H1 (cell line): Measurements from ENCODE around the gene RNASE7. TPM values are rescaled to one million over a fixed set of nuclear protein-coding genes. Genes with fewer than 3 reads are reported as not detected.

ENCODE experiments used
- CTCF ChIA-PET: fragments of 300-600 bp; sonication (Branson Sonifier 250); formaldehyde crosslinking; loops from one replicate; lab custom pipeline; 2021; ENCODE audit not compliant: partially characterized antibody; lab: Charles Lee
- POLR2A ChIA-PET: fragments of 300-600 bp; sonication (Branson Sonifier 250); formaldehyde crosslinking; loops from one replicate; lab custom pipeline; 2021; ENCODE audit warnings: inconsistent platforms; ENCODE audit not compliant: partially characterized antibody; lab: Charles Lee
- DNase-seq, 2 experiments: peaks; one replicate each; pipeline versions ENCODE4 v3.0.0 to v3.0.0-alpha.2; 2010 to 2022; ENCODE audit warnings: low spot score in 2 of 2, low read depth in 1 of 2, mixed read lengths in 1 of 2
- FAIRE-seq: peaks from 2 replicates; lab custom pipeline; 2011; peaks lifted over from hg19 to GRCh38; lab: Jason Lieb, UNC
- H2AFZ ChIP-seq: 2 replicates; pipeline ENCODE4 v1.8.1; 2012; ENCODE audit warnings: low read length, inconsistent platforms
- H2AK5ac ChIP-seq: 2 replicates; pipeline ENCODE4 v1.6.1; 2013; ENCODE audit warnings: low read depth, low read length
- H2BK120ac ChIP-seq: replicated peaks from 2 replicates; pipeline ENCODE3; 2013; ENCODE audit warnings: low read depth, low read length, inconsistent platforms
- H2BK12ac ChIP-seq: 2 replicates; pipeline ENCODE4 v1.6.1; 2013; ENCODE audit warnings: low read depth, low read length
- H2BK15ac ChIP-seq: 2 replicates; pipeline ENCODE4 v1.6.1; 2013; ENCODE audit warnings: low read length
- H2BK20ac ChIP-seq: 2 replicates; pipeline ENCODE4 v1.6.1; 2013; ENCODE audit warnings: low read length
- H2BK5ac ChIP-seq: 2 replicates; pipeline ENCODE4 v1.6.1; 2013; ENCODE audit warnings: low read depth, low read length
- H3K14ac ChIP-seq: 2 replicates; pipeline ENCODE4 v1.6.1; 2013; ENCODE audit warnings: inconsistent platforms; ENCODE audit not compliant: insufficient read length
- H3K18ac ChIP-seq: 2 replicates; pipeline ENCODE4 v1.6.1; 2013; ENCODE audit warnings: low read length; ENCODE audit errors: extremely low read depth
- H3K23ac ChIP-seq: 2 replicates; pipeline ENCODE4 v1.6.1; 2013; ENCODE audit warnings: inconsistent platforms; ENCODE audit not compliant: insufficient read length
- H3K23me2 ChIP-seq: 2 replicates; pipeline ENCODE4 v1.6.1; 2013; ENCODE audit warnings: low read depth, low read length
- H3K27ac ChIP-seq: 2 replicates; pipeline ENCODE4 v1.6.1; 2011; ENCODE audit warnings: low read depth, low read length, inconsistent platforms
- H3K27me3 ChIP-seq, 4 experiments: replicated peaks in 1 of 4; 1 replicate in 1 of 4; 2 replicates in 3 of 4; pipeline versions ENCODE4 v1.6.1 to v1.8.1; 2011 to 2013; ENCODE audit warnings: low read length in 3 of 4, mild to moderate bottlenecking in 3 of 4, inconsistent platforms in 2 of 4, mixed read lengths in 2 of 4, moderate library complexity in 1 of 4; ENCODE audit not compliant: control insufficient read depth in 3 of 4, insufficient read depth in 3 of 4; ENCODE audit errors: extremely low read depth in 1 of 4
- H3K36me3 ChIP-seq, 4 experiments: 2 replicates each; pipeline versions ENCODE4 v1.6.1 to v1.8.1; 2011 to 2013; ENCODE audit warnings: mild to moderate bottlenecking in 4 of 4, low read length in 3 of 4, moderate library complexity in 2 of 4, control low read depth in 1 of 4, inconsistent platforms in 1 of 4; ENCODE audit not compliant: insufficient read depth in 4 of 4, control insufficient read depth in 2 of 4
- H3K4ac ChIP-seq: replicated peaks from 2 replicates; pipeline ENCODE3; 2013; ENCODE audit warnings: low read length, low read depth, mixed read lengths, inconsistent platforms; ENCODE audit not compliant: insufficient read length
- H3K4me1 ChIP-seq, 4 experiments: replicated peaks in 1 of 4; 1 replicate in 1 of 4; 2 replicates in 3 of 4; pipeline versions ENCODE4 v1.6.1 to v1.8.1; 2011 to 2013; ENCODE audit warnings: low read length in 3 of 4, inconsistent platforms in 2 of 4, mixed read lengths in 1 of 4; ENCODE audit not compliant: insufficient read depth in 4 of 4, control insufficient read depth in 3 of 4
- H3K4me2 ChIP-seq, 2 experiments: 2 replicates each; pipeline versions ENCODE4 v1.6.1 to v1.8.1; 2011 to 2013; ENCODE audit warnings: low read depth in 2 of 2, low read length in 2 of 2, control low read depth in 1 of 2, inconsistent platforms in 1 of 2, mild to moderate bottlenecking in 1 of 2; ENCODE audit not compliant: insufficient read depth in 1 of 2
- H3K4me3 ChIP-seq, 4 experiments: fragments of 200-600, 300-600 bp in 1 of 4; sonication (generic), shearing (Covaris generic), sonication (Bioruptor Twin) in 1 of 4; 2 replicates each; pipeline versions ENCODE4 v1.5.1 to v1.8.1; 2011 to 2016; ENCODE audit warnings: low read length in 4 of 4, low read depth in 3 of 4, control low read depth in 2 of 4, inconsistent platforms in 2 of 4, mild to moderate bottlenecking in 2 of 4, mixed read lengths in 1 of 4, moderate library complexity in 1 of 4; ENCODE audit not compliant: insufficient read depth in 2 of 4; ENCODE audit errors: extremely low read depth in 1 of 4
- H3K56ac ChIP-seq: replicated peaks from 2 replicates; pipeline ENCODE3; 2013; ENCODE audit warnings: low read depth, mild to moderate bottlenecking, mixed read lengths, low read length, inconsistent platforms; ENCODE audit not compliant: insufficient read length
- H3K79me1 ChIP-seq: 2 replicates; pipeline ENCODE4 v1.6.1; 2013; ENCODE audit warnings: low read depth, low read length, control low read depth
- H3K79me2 ChIP-seq, 2 experiments: 2 replicates each; pipeline versions ENCODE4 v1.6.1 to v1.8.1; 2012 to 2013; ENCODE audit warnings: low read length in 2 of 2, mild to moderate bottlenecking in 2 of 2, inconsistent platforms in 1 of 2; ENCODE audit not compliant: insufficient read depth in 2 of 2, control insufficient read depth in 1 of 2
- H3K9ac ChIP-seq, 4 experiments: replicated peaks in 1 of 4; 1 replicate in 1 of 4; 2 replicates in 3 of 4; pipeline versions ENCODE4 v1.6.1 to v1.8.1; 2011 to 2013; ENCODE audit warnings: low read depth in 3 of 4, low read length in 3 of 4, control low read depth in 2 of 4, mild to moderate bottlenecking in 2 of 4, moderate library complexity in 2 of 4, inconsistent platforms in 1 of 4; ENCODE audit errors: extremely low read depth in 1 of 4
- H3K9me3 ChIP-seq, 2 experiments: 2 replicates each; pipeline versions ENCODE4 v1.6.1 to v1.8.1; 2012 to 2013; ENCODE audit warnings: mild to moderate bottlenecking in 2 of 2, moderate library complexity in 2 of 2, control low read depth in 1 of 2, inconsistent platforms in 1 of 2, low read depth in 1 of 2, low read length in 1 of 2, mixed read lengths in 1 of 2; ENCODE audit not compliant: insufficient read depth in 2 of 2
- H4K20me1 ChIP-seq, 2 experiments: replicated peaks in 1 of 2; 2 replicates each; pipeline versions ENCODE3 to v1.8.1; 2011 to 2013; ENCODE audit warnings: inconsistent platforms in 2 of 2, low read length in 2 of 2, mild to moderate bottlenecking in 1 of 2; ENCODE audit not compliant: insufficient read depth in 2 of 2, control insufficient read depth in 1 of 2
- H4K5ac ChIP-seq: 2 replicates; pipeline ENCODE4 v1.6.1; 2013; ENCODE audit warnings: low read length, low read depth, mixed read lengths, inconsistent platforms; ENCODE audit not compliant: insufficient read length
- H4K8ac ChIP-seq: 2 replicates; pipeline ENCODE4 v1.8.0; 2013; ENCODE audit warnings: mild to moderate bottlenecking, moderate library complexity, low read length, inconsistent platforms; ENCODE audit not compliant: insufficient read depth; ENCODE audit errors: extremely low read depth
- H4K91ac ChIP-seq: replicated peaks from 2 replicates; pipeline ENCODE3; 2013; ENCODE audit warnings: low read length, mixed read lengths, inconsistent platforms; ENCODE audit not compliant: insufficient read length
- BRCA1 ChIP-seq: IDR thresholded peaks from 2 replicates; pipeline ENCODE4 v1.6.1; 2012; ENCODE audit warnings: low read depth, low read length, improper control_type of control experiment
- CEBPB ChIP-seq: IDR thresholded peaks from 2 replicates; pipeline ENCODE4 v1.6.1; 2012; ENCODE audit warnings: low read depth, low read length
- CREB1 ChIP-seq: IDR thresholded peaks from 2 replicates; pipeline ENCODE4 v1.6.1; 2012; ENCODE audit warnings: inconsistent platforms
- GABPA ChIP-seq: IDR thresholded peaks from 2 replicates; pipeline ENCODE4 v1.6.1; 2011; ENCODE audit warnings: mild to moderate bottlenecking, low read length, moderate library complexity, borderline replicate concordance; ENCODE audit not compliant: insufficient read depth
- JUND ChIP-seq: IDR thresholded peaks from 2 replicates; pipeline ENCODE4 v1.6.1; 2011; ENCODE audit warnings: mild to moderate bottlenecking, improper control_type of control experiment, low read length
- POLR2AphosphoS5 ChIP-seq: IDR thresholded peaks from 2 replicates; pipeline ENCODE4 v1.6.1; 2011; ENCODE audit warnings: low read depth, low read length
- SIN3A ChIP-seq, 2 experiments: IDR thresholded peaks in 1 of 2; conservative IDR thresholded peaks in 1 of 2; 2 replicates each; pipeline ENCODE4 v1.6.1; 2011 to 2012; ENCODE audit warnings: low read length in 2 of 2, improper control_type of control experiment in 1 of 2, low read depth in 1 of 2, mild to moderate bottlenecking in 1 of 2
- TBP ChIP-seq: IDR thresholded peaks from 2 replicates; pipeline ENCODE4 v1.6.1; 2011; ENCODE audit warnings: low read depth, low read length, improper control_type of control experiment
- TCF12 ChIP-seq: IDR thresholded peaks from 2 replicates; pipeline ENCODE4 v1.6.1; 2011; ENCODE audit warnings: low read depth, mild to moderate bottlenecking, low read length
- USF2 ChIP-seq: IDR thresholded peaks from 2 replicates; pipeline ENCODE4 v1.6.1; 2011; ENCODE audit warnings: low read length, improper control_type of control experiment
- WGBS, 2 experiments: shearing (Covaris generic) in 1 of 2; methylation state at CpG; one replicate each; pipeline versions ENCODE4 v1.1.6 to v1.1.7; 2013 to 2015; ENCODE audit warnings: low lambda C conversion rate in 2 of 2, mixed read lengths in 2 of 2, inconsistent platforms in 1 of 2, low coverage in 1 of 2, missing lambda C conversion rate in 1 of 2; ENCODE audit not compliant: insufficient replicate concordance in 2 of 2, insufficient coverage in 1 of 2, insufficient read length in 1 of 2; ENCODE audit errors: extremely low coverage in 1 of 2, missing lambda C conversion rate in 1 of 2; 5-methylcytosine and 5-hydroxymethylcytosine counted together
- polyA plus RNA-seq, 7 experiments: library from polyadenylated mRNA; depleted of rRNA in 3 of 7; stranded (reverse) in 5 of 7; unstranded in 2 of 7; fragments of >200 nt in 5 of 7; fragments of 200-250 nt in 2 of 7; gene quantifications; 1 replicate in 5 of 7; 2 replicates in 1 of 7; 4 replicates in 1 of 7; pipeline versions ENCODE4 v1.2.1 to v1.2.3, GENCODE V29; 2011 to 2013; ENCODE audit warnings: missing spikeins in 2 of 7, mixed read lengths in 2 of 7
- total RNA-seq: library from RNA; stranded (reverse); fragmentation: NEBNext Ultra II Directional; extraction: Animal tissue kit (Norgen Biotek cat#: 25700); gene quantifications from 2 replicates; pipeline ENCODE4 v1.2.1, GENCODE V29; 2021

The RNASE7 gene
- total and polyA plus RNA-seq, 2 of the 8 experiments (the other 6 are each of a cell fraction or from before 2014, with no cell fraction given) = not detected

- no peak for FAIRE-seq
- Histone ChIP-seq H3K4me2 (no peak overlapping the region), H2BK5ac (no peak overlapping the region), H3K4ac (no peak overlapping the region), H3K4me1 (peaks cover 3 to 9% (median 5%) of the 10 kb centered on the region in 4 experiments; a peak in 6 of 7 replicates), H3K9me3 (no peaks in the 10 kb centered on the region), H4K20me1 (peaks cover 2 to 9% of the 10 kb centered on the region in 2 experiments), H3K27ac (no peak overlapping the region), H2BK20ac (no peak overlapping the region), H3K4me3 (no peak overlapping the region), H2BK15ac (no peak overlapping the region), H3K36me3 (peaks cover 41 to 70% (median 57%) of the 10 kb centered on the region in 4 experiments), H2BK12ac (no peak overlapping the region), H3K14ac (no peak overlapping the region), H2BK120ac (no peak overlapping the region), H3K23ac (no peak overlapping the region), H2AFZ (no peak overlapping the region), H4K5ac (no peak overlapping the region), H4K8ac (no peak overlapping the region), H3K79me1 (peaks cover 2% of the 10 kb centered on the region), H2AK5ac (no peak overlapping the region), H3K23me2 (peaks cover 6% of the 10 kb centered on the region; the same call in 1 of the 2 replicates), H3K79me2 (peaks cover 0 to 13% of the 10 kb centered on the region in 2 experiments; a peak in 2 of 4 replicates), H3K18ac (no peak overlapping the region), H4K91ac (no peak overlapping the region), H3K56ac (no peak overlapping the region), H3K27me3 (no peaks in the 10 kb centered on the region), H3K9ac (no peak overlapping the region)
- ChIA-PET POLR2A (interaction anchor here (12.4 kb wide), 1 partner anchor 9 kb away, joined by 245 read pairs; no protein-coding TSS in a partner anchor), CTCF (interaction anchor here (1.3 to 6.6 kb wide), 5 partner anchors 8 to 61 kb away, joined by 5 to 110 read pairs (median 66); partner anchors contain the start of gene TMEM253)
- no peak for DNase-seq
- 96% methylated on average over 7 of the region's 9 CpGs; no CpG with 5 or more reads in 1 of the 2 experiments for WGBS, 2 experiments
- no peak for TF ChIP-seq BRCA1
- TF ChIP-seq JUND = no peak
- TF ChIP-seq SIN3A (conservative IDR thresholded peaks at IDR 0.05 in 1 of 2, IDR thresholded peaks at IDR 0.05 in 1 of 2; ENCODE audit: low read depth in 1 of 2, low read length in 2 of 2) = no peak
- no peak for TF ChIP-seq GABPA
- TF ChIP-seq CEBPB = no peak
- no peak for TF ChIP-seq TCF12
- no peak for TF ChIP-seq POLR2AphosphoS5
- no peak for TF ChIP-seq USF2
- TF ChIP-seq TBP = no peak
- no peak for TF ChIP-seq CREB1
These were observed 33.7 kb downstream of the RNASE7 start for GRCh38 chr14:21075719-21076437.
